Activated T-cell treated with anti-CD3 and anti-CD28 coated beads for 24 hours (primary cell): ENCODE results near the gene EIF4G1.

Source experiments
- DNase-seq: peaks from one replicate; pipeline ENCODE4 v3.0.0-alpha.2; 2020; ENCODE audit warnings: low read depth

Gene EIF4G1

GRCh38 chr3:184305577-184305976 is 8.8 kb upstream of the EIF4G1 start:
- DNase-seq, result no peak

- DNase-seq, result no peak
These were observed 7.9 kb upstream of the EIF4G1 start for GRCh38 chr3:184306341-184306972.

GRCh38 chr3:184307915-184308314 is 6.5 kb upstream of the EIF4G1 start:
- DNase-seq, result no peak

- DNase-seq, result no peak
These were observed 5.7 kb upstream of the EIF4G1 start for GRCh38 chr3:184308744-184309143.

GRCh38 chr3:184311633-184312032 is 2.8 kb upstream of the EIF4G1 start:
- DNase-seq, result no peak

- peak; percentile 39 for DNase-seq
These were observed 515 bp downstream of the EIF4G1 start for GRCh38 chr3:184314700-184315542.

GRCh38 chr3:184315543-184315867 is 1.1 kb downstream of the EIF4G1 start:
- no peak for DNase-seq

- DNase-seq, result no peak
These were observed 1.7 kb downstream of the EIF4G1 start for GRCh38 chr3:184315871-184316661.

- no peak for DNase-seq
These were observed 2.4 kb downstream of the EIF4G1 start for GRCh38 chr3:184316792-184317191.

- DNase-seq, result no peak
These were observed 2.8 kb downstream of the EIF4G1 start for GRCh38 chr3:184317201-184317600.

- DNase-seq, result peak; percentile 41
These were observed 5.7 kb downstream of the EIF4G1 start for GRCh38 chr3:184320104-184320445.

GRCh38 chr3:184321666-184322065 is 7.3 kb downstream of the EIF4G1 start:
- no peak for DNase-seq

GRCh38 chr3:184322731-184323487 is 8.5 kb downstream of the EIF4G1 start:
- DNase-seq, result no peak

GRCh38 chr3:184323696-184324095 is 9.3 kb downstream of the EIF4G1 start:
- DNase-seq, result no peak

- DNase-seq, result no peak
These were observed 10.9 kb downstream of the EIF4G1 start for GRCh38 chr3:184325269-184325668.

- DNase-seq, result no peak
These were observed 11.4 kb downstream of the EIF4G1 start for GRCh38 chr3:184325715-184326369.

- DNase-seq, result no peak
These were observed 12.8 kb downstream of the EIF4G1 start for GRCh38 chr3:184327171-184327570.

- DNase-seq, result no peak
These were observed 14.1 kb downstream of the EIF4G1 start for GRCh38 chr3:184328516-184328915.

GRCh38 chr3:184332370-184333090 is 18.1 kb downstream of the EIF4G1 start:
- DNase-seq, result no peak

GRCh38 chr3:184333190-184333589 is 18.8 kb downstream of the EIF4G1 start:
- DNase-seq, result no peak

GRCh38 chr3:184333700-184334099 is 19.3 kb downstream of the EIF4G1 start:
- DNase-seq, result no peak
